ENCODE results near the gene RELL1.

The RELL1 gene

GRCh38 chr4:37665333-37666320 lies 20.5 kb downstream of the RELL1 start:
- no peak for DNase-seq (ENCODE audit: low spot score)

DNA sequence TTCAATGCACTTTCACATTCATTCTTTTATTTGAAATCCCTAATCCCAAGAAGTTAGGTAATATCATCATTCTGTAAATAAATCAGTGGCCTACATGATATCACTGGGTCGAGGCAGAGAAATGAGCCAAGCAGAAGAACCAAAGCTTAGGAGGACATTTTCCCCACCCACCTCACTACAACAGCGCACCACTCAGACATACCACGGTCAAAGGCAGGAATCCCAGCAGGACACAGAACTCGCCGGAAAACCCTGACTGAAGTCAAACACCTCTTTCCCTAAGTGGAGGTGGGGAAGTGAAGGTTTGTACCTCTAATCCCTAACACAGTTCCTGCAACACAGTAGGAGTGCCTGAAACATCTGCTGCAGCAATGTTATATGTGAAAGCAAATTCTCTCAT lies 21.5 kb downstream of the RELL1 start:
- no peak for DNase-seq (ENCODE audit: low spot score)

DNA sequence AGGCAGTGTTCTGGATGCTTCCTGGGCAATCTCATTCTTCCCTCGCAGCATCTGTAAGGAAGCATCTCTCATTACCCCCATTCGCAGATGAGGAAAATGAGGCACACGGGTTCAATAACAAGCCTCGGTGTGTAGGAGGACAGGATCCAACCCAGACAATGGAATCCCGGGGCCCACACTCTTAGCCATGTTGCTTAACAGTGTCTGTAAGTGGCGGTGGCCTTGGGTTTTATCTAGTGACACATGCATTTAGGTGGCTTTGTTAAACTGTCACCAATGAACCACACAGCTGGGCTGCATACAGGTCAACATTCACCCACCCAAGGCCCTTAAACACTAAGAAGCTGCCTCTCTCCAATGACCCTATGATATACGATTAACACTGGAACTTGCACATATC lies 22.6 kb downstream of the RELL1 start:
- DNase-seq (ENCODE audit: low spot score): no peak

DNA sequence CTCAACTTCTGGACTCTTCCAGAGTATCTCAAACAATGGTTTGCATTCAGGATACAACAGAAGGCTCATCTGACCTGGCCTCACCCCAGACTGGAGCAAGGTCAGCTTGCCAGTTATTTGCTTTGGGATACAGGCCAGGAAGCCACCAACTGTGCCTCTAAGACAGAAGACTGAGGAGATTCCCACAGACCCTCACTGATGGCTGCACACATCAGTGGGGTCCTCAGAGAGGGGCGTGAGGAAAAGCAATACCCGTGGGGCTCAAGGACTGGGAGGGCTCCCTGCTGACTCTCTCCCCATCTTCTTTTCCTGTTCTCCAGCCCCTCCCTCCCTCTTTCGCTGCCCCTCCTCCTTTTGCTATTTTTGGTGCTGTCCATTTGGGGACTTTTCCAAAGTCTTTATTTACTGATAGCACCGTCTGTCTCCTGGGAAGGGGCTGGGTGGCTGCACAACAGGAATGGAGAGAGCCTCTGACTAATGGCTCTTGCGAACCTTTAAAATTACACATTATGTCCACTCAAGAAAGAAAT lies 23.2 kb downstream of the RELL1 start:
- DNase-seq (ENCODE audit: low spot score): peak; percentile 41

DNA sequence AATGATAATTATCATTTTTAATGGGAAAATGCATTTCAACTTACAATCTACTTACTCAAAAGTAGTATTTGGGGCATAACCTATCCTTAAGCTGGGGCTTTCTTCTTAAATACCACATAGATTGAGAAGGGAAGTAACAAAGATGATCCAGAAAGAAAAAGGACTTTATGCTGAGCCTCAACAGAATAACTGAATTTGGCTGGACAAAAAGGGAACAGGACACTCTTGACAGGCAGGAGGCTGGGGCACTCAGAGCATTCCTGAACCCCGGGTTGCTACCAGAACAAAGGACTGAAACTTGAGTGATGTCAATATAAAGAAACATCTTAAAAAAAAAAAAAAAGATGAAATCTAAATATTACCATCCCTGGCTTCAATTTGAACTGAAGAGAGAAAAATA lies 23.9 kb downstream of the RELL1 start:
- peak; percentile 35 for DNase-seq (ENCODE audit: low spot score)

- DNase-seq (ENCODE audit: low spot score): no peak
Measured at GRCh38 chr4:37661772-37662171, 24.4 kb downstream of the RELL1 start.

DNA sequence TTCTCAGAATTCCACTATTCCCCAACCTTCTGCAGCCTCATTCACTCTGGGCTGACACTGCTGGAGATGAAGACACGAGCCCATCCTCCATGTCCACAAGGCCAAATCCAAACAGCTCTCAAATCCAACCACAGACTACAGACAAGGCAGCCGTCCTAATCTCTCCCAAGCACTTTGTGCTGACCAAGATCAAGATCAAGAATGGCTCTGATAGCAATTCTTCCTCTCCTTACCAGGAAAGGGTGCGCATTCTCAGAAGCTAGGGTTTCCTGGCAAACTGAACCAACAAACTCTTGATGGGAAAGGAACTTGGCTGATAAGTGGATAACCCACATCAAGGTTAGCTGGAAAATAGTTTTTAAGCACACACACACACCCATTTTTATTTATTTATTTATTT lies 26.5 kb downstream of the RELL1 start:
- no peak for DNase-seq (ENCODE audit: low spot score)

GRCh38 chr4:37656649-37657048 lies 29.5 kb downstream of the RELL1 start:
- DNase-seq (ENCODE audit: low spot score): no peak

DNA sequence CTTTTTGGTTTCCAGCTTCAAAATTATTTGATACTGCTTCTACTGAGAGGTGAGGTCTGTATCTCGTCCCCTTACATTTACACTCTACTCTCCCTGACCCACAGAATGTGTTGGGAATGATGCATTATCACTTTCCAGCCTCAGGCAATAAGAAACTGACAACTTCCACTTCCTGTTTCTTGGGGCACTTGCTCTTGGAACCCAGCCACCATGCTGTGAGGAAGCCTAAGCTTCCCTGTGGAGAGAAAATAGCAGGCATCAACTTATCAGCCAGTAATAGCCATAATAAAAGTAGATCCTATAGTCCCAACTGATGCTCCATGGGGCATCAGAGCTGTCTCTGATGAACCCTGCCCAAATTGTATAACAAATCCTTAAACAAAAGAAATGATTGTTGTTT lies 32.6 kb downstream of the RELL1 start:
- DNase-seq (ENCODE audit: low spot score): no peak

GRCh38 chr4:37652747-37653527 lies 33.2 kb downstream of the RELL1 start:
- DNase-seq (ENCODE audit: low spot score): no peak

GRCh38 chr4:37651781-37652377 lies 34.3 kb downstream of the RELL1 start:
- DNase-seq (ENCODE audit: low spot score): no peak

- no peak for DNase-seq (ENCODE audit: low spot score)
Measured at GRCh38 chr4:37650481-37650880, 35.7 kb downstream of the RELL1 start.

DNA sequence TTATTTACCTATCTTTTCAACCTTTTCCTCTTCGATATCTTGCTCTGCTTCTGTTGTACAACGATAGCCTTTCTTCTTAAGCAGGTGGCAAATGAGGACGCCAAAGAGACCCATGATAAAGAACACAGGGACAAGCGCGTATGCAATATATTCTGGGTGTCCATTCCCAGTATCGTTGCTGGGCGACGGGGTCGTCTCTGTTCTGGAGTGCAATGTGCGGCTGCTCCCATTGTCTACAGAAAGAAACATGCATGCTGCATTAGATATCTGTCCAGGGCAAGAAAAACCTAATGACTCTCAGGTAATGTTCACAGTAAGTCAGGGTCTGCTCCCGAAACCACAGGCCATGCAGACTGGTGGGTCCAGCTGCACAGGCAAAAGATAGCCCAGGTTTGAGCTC lies 36.9 kb downstream of the RELL1 start:
- no peak for DNase-seq (ENCODE audit: low spot score)

GRCh38 chr4:37648084-37648817 lies 37.9 kb downstream of the RELL1 start:
- peak; percentile 38 for DNase-seq (ENCODE audit: low spot score)

- DNase-seq (ENCODE audit: low spot score): no peak
Measured at GRCh38 chr4:37646247-37646646, 39.9 kb downstream of the RELL1 start.

DNA sequence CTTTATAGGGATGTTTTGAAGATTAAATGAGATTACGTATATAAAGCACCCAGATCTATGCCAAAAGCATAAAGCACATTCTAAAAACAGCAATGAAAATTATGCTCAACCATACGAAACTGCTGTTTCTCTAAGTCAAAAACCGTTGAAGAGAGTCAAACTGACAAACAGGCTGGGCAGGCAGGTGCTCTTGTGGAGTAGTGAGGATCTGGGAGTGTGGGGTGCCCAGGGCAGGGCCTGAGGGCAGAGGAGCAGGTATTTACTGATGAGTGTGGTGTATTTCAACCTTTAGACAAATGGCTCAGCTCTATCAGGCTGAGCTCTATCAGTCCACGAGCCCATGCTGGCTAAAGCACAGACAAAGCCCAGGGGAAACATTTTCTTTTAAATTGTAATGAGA lies 40.4 kb downstream of the RELL1 start:
- DNase-seq (ENCODE audit: low spot score): no peak

GRCh38 chr4:37644962-37645361 lies 41.2 kb downstream of the RELL1 start:
- DNase-seq (ENCODE audit: low spot score): no peak

DNA sequence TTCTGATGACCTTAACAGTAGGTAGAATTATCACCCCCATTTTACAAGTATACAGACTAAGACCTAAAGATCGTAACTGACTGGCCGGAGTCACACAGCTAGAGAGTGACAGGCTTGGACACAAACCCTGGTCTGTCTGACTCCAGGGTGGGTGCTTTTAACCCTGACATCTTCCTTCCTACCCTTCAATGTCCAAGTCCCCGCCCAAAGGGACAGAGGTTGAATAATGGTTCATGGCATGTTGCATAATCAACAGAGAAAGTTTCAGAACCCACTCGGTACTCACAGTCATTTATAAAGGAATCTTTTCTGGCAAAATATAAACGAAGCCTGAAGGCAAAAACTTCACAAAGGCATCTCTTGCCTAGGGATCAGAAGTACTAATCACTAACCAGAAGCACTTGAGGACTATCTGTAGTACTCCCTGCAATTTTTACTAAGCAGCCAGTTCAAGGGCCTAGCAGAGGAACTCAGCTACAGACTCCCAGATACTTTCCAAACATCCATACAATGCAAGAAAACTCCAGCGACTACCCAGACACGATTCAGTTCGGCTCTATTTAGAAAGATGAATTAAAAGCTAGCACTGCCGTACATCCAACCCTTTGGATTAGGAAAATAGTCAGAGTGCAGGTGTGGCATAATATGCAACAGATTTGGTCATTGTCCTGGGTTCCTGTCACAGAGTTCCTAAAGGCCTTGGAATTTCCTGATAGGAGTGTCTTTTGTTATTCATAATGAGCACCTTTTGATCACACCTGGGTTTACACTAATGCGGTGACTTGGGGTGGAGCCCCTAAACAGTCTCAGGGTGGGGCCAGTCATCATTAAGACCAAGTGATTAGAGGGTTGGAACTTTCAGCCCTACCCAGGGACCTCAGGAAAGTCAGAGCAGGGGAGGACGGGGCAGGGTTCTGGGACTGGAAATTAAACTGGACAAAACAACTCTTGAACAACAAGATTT lies 44.0 kb downstream of the RELL1 start:
- peak; percentile 19 for DNase-seq (ENCODE audit: low spot score)

- DNase-seq (ENCODE audit: low spot score): peak; percentile 57
Measured at GRCh38 chr4:37641352-37641751, 44.8 kb downstream of the RELL1 start.

GRCh38 chr4:37639551-37640285 lies 46.5 kb downstream of the RELL1 start:
- DNase-seq (ENCODE audit: low spot score): no peak

Measured in iPS-NIHi11 (cell line).